GM21360 (cell line): ENCODE measurements around the gene SNTN.

Source experiments
- ATAC-seq: cut with Tn5 transposase; IDR thresholded peaks from one replicate; pipeline ENCODE4 v1.9.1; 2021; ENCODE audit warnings: mild to moderate bottlenecking, moderate library complexity; ENCODE audit not compliant: unreplicated experiment

SNTN gene

DNA sequence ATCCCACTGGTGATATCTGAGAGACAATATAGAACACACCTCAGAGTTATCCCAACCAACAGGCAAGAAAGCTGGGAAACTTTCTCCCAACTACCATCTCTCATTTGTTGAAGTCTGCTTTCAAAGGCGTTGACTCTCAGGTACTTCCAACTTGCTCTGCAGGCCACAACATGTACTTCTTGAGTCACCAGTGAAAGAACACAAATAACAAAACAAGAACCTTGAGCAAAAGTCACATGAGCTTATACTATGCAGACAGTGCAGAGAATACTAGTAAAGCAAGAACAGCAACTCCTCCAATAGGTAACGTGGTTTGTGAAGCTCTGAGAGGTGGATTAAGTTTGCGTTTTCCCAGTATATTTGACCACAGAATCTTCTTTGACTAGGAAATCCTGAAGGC lies 20.6 kb downstream of the SNTN start:
- ATAC-seq = no peak

GRCh38 chr3:63674586-63674985 lies 22.1 kb downstream of the SNTN start:
- ATAC-seq = no peak

DNA sequence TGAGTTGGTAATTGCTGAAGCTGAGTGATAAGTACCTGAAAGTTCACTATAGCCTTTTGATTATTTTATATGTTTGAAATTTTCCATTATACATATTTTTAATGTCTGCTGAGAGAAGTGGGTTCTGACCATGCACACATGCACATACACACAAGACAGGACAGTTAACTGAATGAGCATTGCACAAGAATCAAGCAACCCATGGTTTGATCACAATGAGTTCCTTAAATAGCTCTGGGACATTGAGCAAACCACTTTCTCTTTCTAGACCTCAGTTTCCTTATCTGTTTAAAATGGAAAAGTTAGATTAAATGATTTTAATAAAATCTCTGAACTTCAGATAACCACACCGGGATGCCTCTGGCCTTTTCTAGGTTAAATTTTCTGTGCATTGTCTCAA lies 26.7 kb downstream of the SNTN start:
- no peak for ATAC-seq

GRCh38 chr3:63684081-63684480 lies 31.6 kb downstream of the SNTN start:
- ATAC-seq = no peak

DNA sequence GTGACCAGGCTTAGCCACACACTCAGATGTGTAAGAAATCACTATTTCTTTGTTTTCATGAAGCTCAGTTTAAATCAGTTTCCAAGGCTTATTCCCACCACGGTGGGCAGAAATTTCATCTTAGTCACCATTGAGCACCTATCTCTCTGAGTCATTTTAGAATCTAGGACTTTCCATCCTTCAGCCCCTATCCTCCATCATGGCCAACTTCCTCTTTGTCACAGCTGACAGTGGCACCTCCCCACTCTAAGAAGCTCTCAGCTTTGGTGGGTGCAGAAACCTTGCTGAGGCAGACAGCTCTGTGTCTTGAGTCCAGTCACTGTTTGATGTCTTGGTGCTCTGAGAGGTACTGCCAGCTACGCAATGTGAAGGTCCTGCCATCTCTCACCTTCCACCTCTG lies 32.9 kb downstream of the SNTN start:
- ATAC-seq = no peak

GRCh38 chr3:63687278-63688225 lies 35.1 kb downstream of the SNTN start:
- no peak for ATAC-seq

DNA sequence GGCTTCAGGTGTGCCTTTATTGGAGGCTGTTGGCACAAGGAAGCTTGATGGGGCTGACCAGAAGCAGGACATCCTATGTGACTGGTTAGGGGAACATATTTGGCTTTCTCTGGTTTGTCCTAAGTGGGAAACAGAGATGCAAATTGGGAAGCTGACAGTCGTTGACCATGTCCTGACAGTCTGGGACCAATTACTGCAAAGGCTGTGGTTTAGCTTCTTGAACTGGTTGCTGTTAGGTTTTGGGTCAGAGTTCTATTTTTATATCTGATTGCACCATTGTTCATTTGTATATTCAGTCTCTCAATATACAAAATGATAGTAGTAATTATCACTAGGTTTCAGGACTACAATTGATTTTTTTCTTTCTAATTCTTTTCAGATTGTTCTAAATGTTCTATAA lies 36.8 kb downstream of the SNTN start:
- ATAC-seq = no peak

- ATAC-seq = no peak
Observed at GRCh38 chr3:63693351-63693750, 40.9 kb downstream of the SNTN start.

DNA sequence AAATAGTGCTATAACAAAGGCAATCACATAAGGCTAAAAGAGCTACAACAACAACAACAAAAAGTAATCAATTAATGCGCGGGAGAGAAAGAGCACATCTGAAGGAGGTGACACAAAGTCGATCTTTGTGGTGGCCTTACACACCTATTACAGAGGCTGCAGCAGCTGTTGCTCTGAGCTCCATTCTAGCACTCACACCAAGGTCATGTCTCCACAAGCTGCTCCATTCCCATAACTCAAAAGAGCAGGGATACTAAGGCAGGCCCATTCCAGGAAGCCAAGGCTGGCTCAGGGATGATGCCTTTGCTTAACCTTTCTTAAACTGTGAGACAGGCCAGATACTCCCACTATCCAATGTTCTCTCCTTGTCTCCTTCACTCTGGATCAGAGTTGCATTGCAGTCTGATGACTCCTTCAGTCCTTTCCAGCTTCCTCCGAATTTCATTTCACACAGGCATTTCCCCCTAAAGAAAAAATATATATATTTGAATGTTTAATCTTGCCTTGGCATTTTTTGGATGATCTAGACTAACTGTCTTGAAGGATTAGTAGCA lies 52.7 kb downstream of the SNTN start:
- ATAC-seq = no peak

GRCh38 chr3:63706321-63707085 lies 54.0 kb downstream of the SNTN start:
- no peak for ATAC-seq

GRCh38 chr3:63707731-63708130 lies 55.3 kb downstream of the SNTN start:
- no peak for ATAC-seq

DNA sequence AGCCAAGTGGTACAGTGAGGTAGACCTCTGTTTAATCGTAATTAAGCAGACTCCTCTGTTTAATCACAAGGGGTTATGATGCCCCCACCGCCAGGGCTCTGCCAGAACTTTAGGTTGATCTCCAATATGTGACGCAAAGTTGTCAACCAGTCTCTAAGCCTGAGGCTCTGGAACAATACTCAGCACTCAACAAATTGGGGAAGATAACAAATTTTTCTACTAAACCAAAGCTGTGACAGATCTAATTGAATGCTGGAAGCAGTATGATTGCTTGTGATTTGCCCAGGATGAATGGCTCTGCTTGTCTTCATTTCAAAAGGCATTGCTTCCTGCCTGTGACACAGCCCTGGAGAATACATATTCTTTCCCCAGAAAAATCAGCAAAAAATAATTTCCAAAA lies 57.1 kb downstream of the SNTN start:
- ATAC-seq = no peak
